HUES6 (cell line): ENCODE measurements around the gene ZEB2.

ENCODE experiments used
- H3K27ac ChIP-seq: 2 replicates; pipeline ENCODE4 v1.7.0; 2013; ENCODE audit warnings: low read depth, mild to moderate bottlenecking, low read length, inconsistent platforms
- H3K27me3 ChIP-seq: 2 replicates; pipeline ENCODE4 v1.6.1; 2013; ENCODE audit warnings: low read length; ENCODE audit not compliant: control insufficient read depth, insufficient read depth
- H3K36me3 ChIP-seq: 2 replicates; pipeline ENCODE4 v1.6.1; 2013; ENCODE audit warnings: low read length; ENCODE audit not compliant: control insufficient read depth, insufficient read depth
- H3K4me1 ChIP-seq: 2 replicates; pipeline ENCODE4 v1.6.1; 2013; ENCODE audit warnings: low read length; ENCODE audit not compliant: control insufficient read depth, insufficient read depth
- H3K4me3 ChIP-seq: 2 replicates; pipeline ENCODE4 v1.5.1; 2013; ENCODE audit warnings: low read depth, low read length
- H3K9ac ChIP-seq: one replicate; pipeline ENCODE4 v1.6.1; 2013; ENCODE audit warnings: mild to moderate bottlenecking, low read length
- H3K9me3 ChIP-seq: 2 replicates; pipeline ENCODE4 v1.6.1; 2013; ENCODE audit warnings: low read depth, low read length; ENCODE audit not compliant: control insufficient read depth, insufficient read depth

Gene ZEB2

GRCh38 chr2:144476682-144477081, 43.2 kb downstream of the ZEB2 start:
- no peaks in the 10 kb centered on the region for H3K36me3 ChIP-seq
- no peak overlapping the region for H3K9ac ChIP-seq
- no peaks in the 10 kb centered on the region for H3K9me3 ChIP-seq
- H3K27ac ChIP-seq = no peak overlapping the region
- H3K27me3 ChIP-seq = no peaks in the 10 kb centered on the region
- peaks cover 68% of the 10 kb centered on the region for H3K4me1 ChIP-seq
- H3K4me3 ChIP-seq = no peak overlapping the region

GRCh38 chr2:144475569-144476275, 44.2 kb downstream of the ZEB2 start:
- Histone ChIP-seq H3K4me1 (peaks cover 76% of the 10 kb centered on the region), H3K9ac (no peak overlapping the region), H3K27me3 (no peaks in the 10 kb centered on the region), H3K27ac (no peak overlapping the region), H3K36me3 (no peaks in the 10 kb centered on the region), H3K4me3 (no peak overlapping the region), H3K9me3 (no peaks in the 10 kb centered on the region)

- Histone ChIP-seq H3K27ac (no peak overlapping the region), H3K9me3 (no peaks in the 10 kb centered on the region), H3K4me3 (no peak overlapping the region), H3K27me3 (no peaks in the 10 kb centered on the region), H3K9ac (no peak overlapping the region), H3K36me3 (no peaks in the 10 kb centered on the region), H3K4me1 (peaks cover 76% of the 10 kb centered on the region)
Observed at GRCh38 chr2:144475044-144475443, 44.9 kb downstream of the ZEB2 start.

GRCh38 chr2:144474017-144474416, 45.9 kb downstream of the ZEB2 start:
- Histone ChIP-seq H3K9me3 (no peaks in the 10 kb centered on the region), H3K4me1 (peaks cover 76% of the 10 kb centered on the region), H3K4me3 (no peak overlapping the region), H3K9ac (no peak overlapping the region), H3K27ac (no peak overlapping the region), H3K27me3 (no peaks in the 10 kb centered on the region), H3K36me3 (no peaks in the 10 kb centered on the region)

GRCh38 chr2:144472911-144473310, 47.0 kb downstream of the ZEB2 start:
- Histone ChIP-seq H3K4me1 (peaks cover 71% of the 10 kb centered on the region), H3K36me3 (no peaks in the 10 kb centered on the region), H3K4me3 (no peak overlapping the region), H3K9me3 (no peaks in the 10 kb centered on the region), H3K9ac (no peak overlapping the region), H3K27me3 (no peaks in the 10 kb centered on the region), H3K27ac (no peak overlapping the region)

GRCh38 chr2:144472046-144472412, 47.9 kb downstream of the ZEB2 start:
- no peaks in the 10 kb centered on the region for H3K27me3 ChIP-seq
- no peaks in the 10 kb centered on the region for H3K36me3 ChIP-seq
- H3K9ac ChIP-seq = no peak overlapping the region
- no peak overlapping the region for H3K27ac ChIP-seq
- no peak overlapping the region for H3K4me3 ChIP-seq
- H3K4me1 ChIP-seq = peaks cover 69% of the 10 kb centered on the region
- no peaks in the 10 kb centered on the region for H3K9me3 ChIP-seq

GRCh38 chr2:144471305-144472045, 48.4 kb downstream of the ZEB2 start:
- no peak overlapping the region for H3K27ac ChIP-seq
- H3K4me3 ChIP-seq = 0 out of 2 replicates have a peak overlapping the region, but pooled peaks have one; percentile 10
- no peaks in the 10 kb centered on the region for H3K36me3 ChIP-seq
- H3K27me3 ChIP-seq = no peaks in the 10 kb centered on the region
- peaks cover 67% of the 10 kb centered on the region for H3K4me1 ChIP-seq
- H3K9me3 ChIP-seq = no peaks in the 10 kb centered on the region
- no peak overlapping the region for H3K9ac ChIP-seq

- Histone ChIP-seq H3K4me3 (no peak overlapping the region), H3K27ac (no peak overlapping the region), H3K9me3 (no peaks in the 10 kb centered on the region), H3K27me3 (no peaks in the 10 kb centered on the region), H3K36me3 (no peaks in the 10 kb centered on the region), H3K9ac (no peak overlapping the region), H3K4me1 (peaks cover 61% of the 10 kb centered on the region)
Observed at GRCh38 chr2:144470816-144471215, 49.1 kb downstream of the ZEB2 start.

GRCh38 chr2:144470334-144470733, 49.6 kb downstream of the ZEB2 start:
- Histone ChIP-seq H3K4me1 (peaks cover 58% of the 10 kb centered on the region), H3K9ac (no peak overlapping the region), H3K27me3 (no peaks in the 10 kb centered on the region), H3K9me3 (no peaks in the 10 kb centered on the region), H3K27ac (no peak overlapping the region), H3K36me3 (no peaks in the 10 kb centered on the region), H3K4me3 (no peak overlapping the region)

- H3K36me3 ChIP-seq = no peaks in the 10 kb centered on the region
- H3K9ac ChIP-seq = no peak overlapping the region
- no peak overlapping the region for H3K4me3 ChIP-seq
- no peaks in the 10 kb centered on the region for H3K9me3 ChIP-seq
- H3K27ac ChIP-seq = no peak overlapping the region
- no peaks in the 10 kb centered on the region for H3K27me3 ChIP-seq
- H3K4me1 ChIP-seq = peaks cover 58% of the 10 kb centered on the region
Observed at GRCh38 chr2:144469798-144470197, 50.1 kb downstream of the ZEB2 start.

GRCh38 chr2:144468823-144469595, 50.9 kb downstream of the ZEB2 start:
- no peaks in the 10 kb centered on the region for H3K27me3 ChIP-seq
- no peak overlapping the region for H3K27ac ChIP-seq
- H3K36me3 ChIP-seq = no peaks in the 10 kb centered on the region
- peaks cover 54% of the 10 kb centered on the region for H3K4me1 ChIP-seq
- no peaks in the 10 kb centered on the region for H3K9me3 ChIP-seq
- no peak overlapping the region for H3K4me3 ChIP-seq
- H3K9ac ChIP-seq = no peak overlapping the region
